IPS-20b (cell line): Measurements from ENCODE around the gene FBXO4.
"Not testable (repeated sequence)": the region's sequence is repeated elsewhere in the genome, so short reads cannot be mapped to it uniquely, and the experiment has no call there.

Source experiments
- H3K27ac ChIP-seq: one replicate; pipeline ENCODE4 v1.5.1; 2013; ENCODE audit warnings: low read length
- H3K27me3 ChIP-seq: 2 replicates; pipeline ENCODE4 v1.6.1; 2013; ENCODE audit warnings: mild to moderate bottlenecking, low read length, inconsistent platforms; ENCODE audit not compliant: insufficient read depth
- H3K36me3 ChIP-seq: 2 replicates; pipeline ENCODE4 v1.6.1; 2013; ENCODE audit warnings: low read depth, mild to moderate bottlenecking, inconsistent platforms, low read length, moderate library complexity; ENCODE audit not compliant: insufficient read depth
- H3K4me1 ChIP-seq: 2 replicates; pipeline ENCODE4 v1.6.1; 2013; ENCODE audit warnings: mild to moderate bottlenecking, control low read depth, inconsistent platforms, low read length, moderate library complexity; ENCODE audit not compliant: insufficient read depth
- H3K4me3 ChIP-seq: 2 replicates; pipeline ENCODE4 v1.5.1; 2013; ENCODE audit warnings: mild to moderate bottlenecking, low read length, inconsistent platforms
- H3K9ac ChIP-seq: 2 replicates; pipeline ENCODE4 v1.6.1; 2013; ENCODE audit warnings: low read depth, mild to moderate bottlenecking, inconsistent platforms, low read length, moderate library complexity
- H3K9me3 ChIP-seq: 2 replicates; pipeline ENCODE4 v1.6.1; 2013; ENCODE audit warnings: mild to moderate bottlenecking, low read depth, low read length, inconsistent platforms; ENCODE audit not compliant: insufficient read depth

The FBXO4 gene

DNA sequence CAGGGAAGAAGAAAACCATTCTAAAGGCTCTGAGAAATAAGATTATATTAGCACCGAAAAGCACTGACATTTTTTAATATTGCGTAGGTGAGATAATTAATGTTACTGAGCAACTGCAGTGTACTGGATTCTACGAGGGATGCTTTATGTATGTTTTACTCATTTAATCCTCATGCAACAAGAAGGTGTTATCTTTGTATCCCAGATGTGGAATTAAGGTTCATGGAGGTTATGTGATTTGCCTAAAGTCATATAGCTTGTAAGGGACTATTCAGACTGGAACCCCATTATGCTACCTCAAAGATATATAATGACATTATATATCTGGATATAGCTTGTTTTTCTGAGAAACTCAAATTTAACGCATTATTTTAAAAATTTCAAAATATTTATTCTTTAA is 2.5 kb downstream of the FBXO4 start:
- no peak overlapping the region for H3K4me3 ChIP-seq
- H3K27me3 ChIP-seq = peaks cover 8% of the 10 kb centered on the region
- no peaks in the 10 kb centered on the region; the same call in 1 of the 2 replicates for H3K4me1 ChIP-seq
- H3K27ac ChIP-seq = no peak overlapping the region
- no peaks in the 10 kb centered on the region for H3K9me3 ChIP-seq
- H3K36me3 ChIP-seq = peaks cover 2% of the 10 kb centered on the region
- no peak overlapping the region for H3K9ac ChIP-seq

DNA sequence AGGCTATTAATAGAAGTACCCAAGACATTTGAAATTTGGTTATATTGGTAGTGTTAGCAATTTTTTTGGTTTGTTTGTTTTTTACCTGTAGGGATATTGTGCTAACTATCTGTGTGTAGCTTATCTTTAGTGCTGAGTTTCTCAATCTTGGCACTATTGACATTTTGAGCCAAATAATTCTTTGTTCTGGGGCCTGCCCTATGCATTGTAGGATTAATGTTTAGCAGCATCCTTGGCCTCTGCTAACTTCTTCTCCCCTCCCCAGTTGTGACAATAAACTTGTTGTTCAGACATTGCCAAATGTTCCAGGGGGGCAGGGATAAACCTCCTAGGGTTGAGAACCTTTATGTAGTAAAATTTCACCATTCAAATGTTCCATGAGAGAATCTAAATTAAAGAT is 4.0 kb downstream of the FBXO4 start:
- Histone ChIP-seq H3K36me3 (no peaks in the 10 kb centered on the region), H3K9ac (no peak overlapping the region), H3K4me1 (no peaks in the 10 kb centered on the region; the same call in 1 of the 2 replicates), H3K9me3 (no peaks in the 10 kb centered on the region), H3K27me3 (peaks cover 8% of the 10 kb centered on the region), H3K4me3 (no peak overlapping the region), H3K27ac (no peak overlapping the region)

DNA sequence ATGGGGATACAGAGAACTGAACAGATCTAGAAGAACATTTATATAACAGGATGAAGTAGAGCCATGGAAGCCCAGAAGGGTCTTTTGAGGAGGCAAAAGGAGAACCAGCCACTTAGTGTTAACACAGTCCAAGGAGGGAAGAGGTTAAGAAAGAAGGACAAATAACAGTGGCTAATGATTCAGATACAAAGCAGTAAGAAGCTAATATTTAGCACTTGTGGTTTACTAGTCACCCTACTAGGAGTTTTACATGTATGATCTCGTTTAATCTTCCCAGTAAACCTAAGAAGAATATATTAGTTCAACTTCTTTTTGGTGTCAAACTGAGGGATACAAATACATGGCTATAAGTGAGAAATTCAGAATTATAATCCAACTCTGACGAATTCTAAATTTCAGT is 7.7 kb downstream of the FBXO4 start:
- H3K4me1 ChIP-seq = no peaks in the 10 kb centered on the region
- H3K9me3 ChIP-seq = no peaks in the 10 kb centered on the region
- H3K36me3 ChIP-seq = no peaks in the 10 kb centered on the region
- H3K27me3 ChIP-seq = no peaks in the 10 kb centered on the region
- H3K27ac ChIP-seq = no peak overlapping the region
- no peak overlapping the region for H3K9ac ChIP-seq
- H3K4me3 ChIP-seq = no peak overlapping the region

DNA sequence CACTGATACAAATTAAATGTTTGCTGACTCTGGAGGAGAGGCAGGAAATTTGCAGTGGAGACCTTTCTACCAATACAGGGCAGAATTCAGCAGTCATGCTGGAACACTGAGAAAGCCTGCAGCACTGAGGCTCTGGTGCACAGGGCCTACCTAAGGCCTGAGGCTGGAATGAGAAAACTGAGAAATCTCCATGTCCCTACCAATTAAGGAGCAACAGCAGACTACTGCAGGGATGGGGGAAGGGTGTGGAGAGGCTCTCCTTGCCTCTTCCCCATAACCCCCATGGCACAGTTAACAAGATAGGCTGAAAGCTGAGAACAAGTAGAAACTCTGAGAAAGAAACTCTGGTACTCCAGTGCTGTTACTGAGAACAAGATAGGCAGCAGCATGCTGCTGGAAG is 10.5 kb downstream of the FBXO4 start:
- Histone ChIP-seq H3K27ac (no peak overlapping the region), H3K4me1 (no peaks in the 10 kb centered on the region), H3K4me3 (no peak overlapping the region), H3K9ac (no peak overlapping the region), H3K9me3 (no peaks in the 10 kb centered on the region), H3K27me3 (no peaks in the 10 kb centered on the region), H3K36me3 (no peaks in the 10 kb centered on the region)

DNA sequence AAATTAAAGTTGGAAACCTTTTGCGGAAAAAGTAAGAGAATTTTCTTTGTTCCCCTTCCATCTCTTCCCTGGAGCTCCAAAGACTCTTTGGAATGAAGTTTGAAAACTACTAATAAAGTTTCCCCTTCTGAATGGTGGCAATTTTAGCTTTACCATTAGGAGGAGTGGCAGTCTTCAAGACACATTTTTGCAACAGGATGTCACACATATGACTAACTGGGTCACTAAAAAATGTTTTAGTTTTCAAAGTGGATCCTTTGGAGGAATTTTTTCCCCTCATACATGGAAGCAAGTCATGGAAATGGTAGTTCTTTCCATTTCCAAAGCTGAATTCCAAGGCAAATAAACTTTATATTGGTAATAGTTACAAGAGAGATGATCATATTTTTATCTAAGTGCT is 15.6 kb downstream of the FBXO4 start:
- Histone ChIP-seq H3K27me3 (no peaks in the 10 kb centered on the region), H3K9me3 (no peaks in the 10 kb centered on the region), H3K4me3 (no peak overlapping the region), H3K9ac (no peak overlapping the region), H3K4me1 (no peaks in the 10 kb centered on the region), H3K36me3 (no peaks in the 10 kb centered on the region), H3K27ac (no peak overlapping the region)

DNA sequence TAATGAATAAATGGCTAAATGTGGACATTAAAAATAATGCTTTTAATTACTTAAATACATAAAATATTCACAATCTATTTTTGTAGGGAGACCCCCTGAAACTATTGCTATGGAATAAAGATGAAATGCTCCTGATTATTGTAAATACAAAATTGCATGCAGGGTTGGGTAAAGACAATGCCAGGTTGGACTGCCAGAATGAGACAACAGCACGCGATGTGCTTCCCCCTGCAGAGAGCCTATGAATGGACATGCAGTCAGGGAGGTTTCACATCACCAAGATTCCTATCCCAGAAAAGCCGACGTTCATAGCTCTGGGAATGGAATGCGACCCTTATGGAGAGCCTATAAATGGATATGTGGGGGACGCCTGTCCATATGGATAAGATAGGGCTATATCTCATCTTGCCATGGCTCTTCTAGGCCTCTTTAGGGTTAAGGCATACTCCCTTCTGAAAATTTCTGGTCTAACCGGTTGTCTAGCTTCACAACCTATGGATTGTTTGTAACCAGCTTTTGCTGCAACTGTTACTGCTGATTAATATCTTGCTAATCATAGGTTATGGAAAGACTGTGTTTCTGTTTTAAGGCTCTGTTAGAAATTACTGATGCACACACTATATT is 20.4 kb downstream of the FBXO4 start:
- not testable (repeated sequence) for H3K9ac ChIP-seq, H3K27me3 ChIP-seq, H3K36me3 ChIP-seq, H3K9me3 ChIP-seq, H3K4me3 ChIP-seq, H3K4me1 ChIP-seq, H3K27ac ChIP-seq

DNA sequence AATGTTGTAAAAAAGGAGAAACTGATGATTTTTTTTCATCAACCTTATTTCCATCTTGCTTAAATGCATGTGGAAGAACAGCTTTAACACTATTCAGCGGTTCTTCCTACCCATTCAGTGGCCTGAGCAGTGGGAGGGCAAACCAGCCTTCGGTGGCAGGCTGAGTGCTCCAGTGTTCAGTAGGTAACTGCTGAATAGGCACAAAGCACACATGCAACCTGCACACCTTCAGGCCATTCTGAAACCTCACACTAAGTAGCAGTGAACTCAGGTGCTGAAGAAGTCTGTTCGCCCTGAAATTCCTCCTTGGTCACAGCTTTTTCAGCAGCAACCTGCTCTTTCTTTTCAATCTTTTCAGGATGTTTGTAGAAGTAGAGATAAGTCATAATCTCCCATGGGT is 26.1 kb downstream of the FBXO4 start:
- no peak overlapping the region for H3K9ac ChIP-seq
- H3K4me1 ChIP-seq = no peaks in the 10 kb centered on the region
- no peaks in the 10 kb centered on the region for H3K27me3 ChIP-seq
- H3K27ac ChIP-seq = no peak overlapping the region
- no peaks in the 10 kb centered on the region for H3K9me3 ChIP-seq
- H3K36me3 ChIP-seq = no peaks in the 10 kb centered on the region
- H3K4me3 ChIP-seq = no peak overlapping the region

DNA sequence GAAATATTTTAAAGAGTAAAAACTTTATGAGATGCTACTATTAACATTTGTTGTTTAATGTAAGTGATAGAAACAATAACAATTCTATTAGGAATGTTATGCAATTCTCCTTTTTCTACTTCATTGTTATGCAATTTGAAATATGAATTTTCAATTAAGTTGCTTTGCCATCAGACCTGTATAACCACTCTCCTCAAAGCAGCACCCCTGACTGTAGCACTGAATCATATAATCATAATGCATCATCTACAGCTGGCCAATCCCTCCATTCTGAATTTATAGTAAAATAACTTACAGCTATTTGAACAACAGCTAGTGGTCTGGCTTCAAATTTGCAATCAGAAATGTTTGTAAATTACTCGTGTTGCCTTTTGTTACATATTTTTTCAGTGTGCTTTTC is 29.2 kb downstream of the FBXO4 start:
- Histone ChIP-seq H3K4me3 (no peak overlapping the region), H3K4me1 (no peaks in the 10 kb centered on the region), H3K27ac (no peak overlapping the region), H3K27me3 (no peaks in the 10 kb centered on the region), H3K9ac (no peak overlapping the region), H3K36me3 (no peaks in the 10 kb centered on the region), H3K9me3 (no peaks in the 10 kb centered on the region)

DNA sequence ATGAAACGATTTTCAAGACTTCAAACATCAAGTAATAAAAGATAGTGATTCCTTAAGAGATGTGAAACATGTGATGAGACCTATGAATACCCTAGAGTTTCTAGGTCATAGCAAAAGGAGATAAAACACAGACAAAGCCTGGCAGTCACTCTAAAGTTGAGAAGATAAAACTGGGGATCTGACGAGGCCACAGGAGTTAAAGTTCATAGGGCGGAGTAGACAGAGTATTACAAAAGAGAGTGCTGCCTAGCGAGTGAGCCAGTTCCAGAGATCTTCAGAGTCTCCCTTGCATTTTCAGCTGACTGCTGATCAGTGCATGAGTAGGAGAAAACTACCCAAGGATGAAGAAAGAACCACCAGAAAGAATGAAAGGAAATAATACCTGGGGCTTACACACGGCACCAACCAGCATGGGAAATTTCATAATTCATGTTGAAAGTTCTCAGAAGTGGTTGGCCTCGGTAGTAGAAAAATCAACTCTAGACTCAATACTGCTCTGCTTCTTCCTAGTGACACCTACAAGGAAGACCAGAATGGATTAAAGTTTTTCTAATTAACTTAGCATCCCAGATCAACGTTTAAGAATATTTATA is 30.4 kb downstream of the FBXO4 start:
- H3K9ac ChIP-seq = no peak overlapping the region
- H3K4me3 ChIP-seq = no peak overlapping the region

DNA sequence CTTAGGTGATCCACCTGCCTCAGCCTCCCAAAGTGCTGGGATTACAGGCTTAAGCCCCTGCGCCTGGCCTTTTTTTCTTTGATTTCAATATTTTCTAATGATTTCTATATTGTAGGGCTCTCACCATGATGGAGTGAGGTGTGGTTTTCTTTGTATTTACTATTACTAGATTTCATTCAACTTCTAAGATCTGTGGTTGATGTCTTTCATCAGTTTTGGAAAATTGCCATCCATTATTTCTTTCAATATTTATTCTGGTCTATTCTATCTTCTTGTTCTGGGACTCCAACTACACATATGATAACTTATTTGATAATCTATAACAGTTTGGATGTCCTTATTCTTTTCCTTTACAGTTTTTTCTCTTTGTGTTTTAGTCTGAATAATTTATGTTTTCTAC is 31.9 kb downstream of the FBXO4 start:
- Histone ChIP-seq H3K9me3 (no peaks in the 10 kb centered on the region; the same call in 1 of the 2 replicates), H3K4me1 (no peaks in the 10 kb centered on the region), H3K27me3 (no peaks in the 10 kb centered on the region), H3K27ac (no peak overlapping the region), H3K9ac (no peak overlapping the region), H3K4me3 (no peak overlapping the region), H3K36me3 (no peaks in the 10 kb centered on the region)

More for the DNA sequence above, 30.4 kb downstream of the FBXO4 start:
- no peaks in the 10 kb centered on the region for H3K4me1 ChIP-seq
- no peak overlapping the region for H3K27ac ChIP-seq
- no peaks in the 10 kb centered on the region; the same call in 1 of the 2 replicates for H3K9me3 ChIP-seq
- H3K36me3 ChIP-seq = no peaks in the 10 kb centered on the region
- no peaks in the 10 kb centered on the region for H3K27me3 ChIP-seq

DNA sequence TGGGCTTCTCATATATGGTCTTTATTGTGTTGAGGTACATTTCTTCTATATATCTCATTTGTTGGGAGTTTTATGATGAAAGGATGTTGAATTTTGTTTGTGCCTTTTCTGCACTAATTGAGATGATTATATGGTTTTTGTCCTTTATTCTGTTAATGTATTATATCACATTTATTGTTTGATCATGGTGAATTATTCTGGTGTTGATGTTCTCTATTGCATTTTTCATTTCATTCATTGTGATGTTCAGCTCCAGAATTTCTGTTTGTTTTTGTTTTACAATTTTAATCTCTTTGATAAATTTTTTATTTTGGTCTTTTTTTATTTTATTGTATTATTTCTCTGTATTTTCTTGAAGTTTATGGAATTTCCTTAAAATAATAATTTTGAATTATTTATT is 35.4 kb downstream of the FBXO4 start:
- no peaks in the 10 kb centered on the region for H3K36me3 ChIP-seq
- H3K9me3 ChIP-seq = no peaks in the 10 kb centered on the region; the same call in 1 of the 2 replicates
- H3K4me1 ChIP-seq = no peaks in the 10 kb centered on the region
- no peak overlapping the region for H3K4me3 ChIP-seq
- no peak overlapping the region for H3K9ac ChIP-seq
- H3K27me3 ChIP-seq = no peaks in the 10 kb centered on the region
- no peak overlapping the region for H3K27ac ChIP-seq

DNA sequence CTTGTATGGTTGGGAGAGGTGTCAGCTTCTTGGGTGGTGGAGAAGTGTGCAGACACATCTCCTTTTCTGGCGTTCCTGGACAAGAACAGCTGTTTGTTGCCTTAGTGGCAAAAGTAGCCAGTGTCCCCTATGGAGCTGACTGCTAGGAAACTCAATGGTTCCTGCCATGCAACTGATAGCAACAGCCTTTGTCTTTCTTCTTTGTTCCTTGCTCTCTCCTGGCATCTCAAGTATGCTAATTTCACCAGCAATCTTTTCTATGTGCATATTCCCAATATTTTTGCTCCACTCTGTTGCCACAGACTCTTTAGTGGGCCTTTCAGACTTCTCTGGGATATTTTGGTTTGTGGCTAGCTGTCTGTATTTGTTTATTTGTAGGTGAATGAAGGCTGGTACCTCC is 36.7 kb downstream of the FBXO4 start:
- no peak overlapping the region for H3K27ac ChIP-seq
- no peaks in the 10 kb centered on the region for H3K4me1 ChIP-seq
- no peaks in the 10 kb centered on the region for H3K27me3 ChIP-seq
- no peak overlapping the region for H3K4me3 ChIP-seq
- no peak overlapping the region for H3K9ac ChIP-seq
- no peaks in the 10 kb centered on the region for H3K36me3 ChIP-seq
- H3K9me3 ChIP-seq = no peaks in the 10 kb centered on the region; the same call in 1 of the 2 replicates
